Subcutaneous abdominal adipose tissue (tissue), 5 donors: ENCODE measurements around the gene FBXO15.

Experiments used
- H3K27ac ChIP-seq: one replicate; pipeline ENCODE4 v1.7.0; 2013; ENCODE audit warnings: low read depth, mild to moderate bottlenecking, inconsistent platforms, low read length, moderate library complexity
- H3K27me3 ChIP-seq, 5 donors: one replicate each; pipeline ENCODE4 v1.7.0; 2013; ENCODE audit warnings: low read length in 5 of 5, inconsistent platforms in 1 of 5; ENCODE audit not compliant: control insufficient read depth in 5 of 5, insufficient read depth in 4 of 5
- H3K36me3 ChIP-seq, 5 donors: one replicate each; pipeline ENCODE4 v1.7.0; 2013; ENCODE audit warnings: low read length in 5 of 5; ENCODE audit not compliant: control insufficient read depth in 5 of 5, insufficient read depth in 5 of 5
- H3K4me1 ChIP-seq, 5 donors: one replicate each; pipeline ENCODE4 v1.7.0; 2013; ENCODE audit warnings: low read length in 5 of 5, mild to moderate bottlenecking in 3 of 5, moderate library complexity in 1 of 5; ENCODE audit not compliant: control insufficient read depth in 5 of 5, insufficient read depth in 5 of 5
- H3K4me3 ChIP-seq, 5 donors: one replicate each; pipeline ENCODE4 v1.7.0; 2013; ENCODE audit warnings: low read length in 5 of 5, low read depth in 1 of 5
- H3K9ac ChIP-seq, 5 donors: one replicate each; pipeline ENCODE4 v1.7.0; 2013; ENCODE audit warnings: low read length in 5 of 5, mild to moderate bottlenecking in 4 of 5, moderate library complexity in 3 of 5
- H3K9me3 ChIP-seq, 5 donors: one replicate each; pipeline ENCODE4 v1.7.0; 2013; ENCODE audit warnings: low read length in 5 of 5; ENCODE audit not compliant: control insufficient read depth in 5 of 5
- donor health status: healthy.
- donor health status: healthy.
- donor health status: healthy.
- donor health status: healthy.
- donor health status: healthy.

FBXO15 gene

GRCh38 chr18:74069178-74070050 lies 78.2 kb downstream of the FBXO15 start:
- H3K27ac ChIP-seq: no peak overlapping the region
- H3K36me3 ChIP-seq: no peaks in the 10 kb centered on the region
- no peak overlapping the region for H3K9ac ChIP-seq
- H3K9me3 ChIP-seq: no peaks in the 10 kb centered on the region
- peaks cover 0 to 3% (median 0%) of the 10 kb centered on the region in 5 donors for H3K27me3 ChIP-seq
- H3K4me1 ChIP-seq: peaks cover 2 to 15% (median 5%) of the 10 kb centered on the region in 5 donors
- H3K4me3 ChIP-seq: no peak overlapping the region

GRCh38 chr18:74068296-74068695 lies 79.3 kb downstream of the FBXO15 start:
- H3K9me3 ChIP-seq: no peaks in the 10 kb centered on the region
- H3K27me3 ChIP-seq: peaks cover 0 to 3% (median 0%) of the 10 kb centered on the region in 5 donors
- H3K4me1 ChIP-seq: peaks cover 2 to 15% (median 7%) of the 10 kb centered on the region in 5 donors
- no peaks in the 10 kb centered on the region for H3K36me3 ChIP-seq
- no peak overlapping the region for H3K27ac ChIP-seq
- H3K9ac ChIP-seq: no peak overlapping the region
- H3K4me3 ChIP-seq: no peak overlapping the region

- H3K9me3 ChIP-seq: no peaks in the 10 kb centered on the region
- H3K4me3 ChIP-seq: no peak overlapping the region
- no peak overlapping the region for H3K27ac ChIP-seq
- H3K36me3 ChIP-seq: no peaks in the 10 kb centered on the region
- H3K4me1 ChIP-seq: peaks cover 2 to 22% (median 7%) of the 10 kb centered on the region in 5 donors
- H3K27me3 ChIP-seq: peaks cover 0 to 3% (median 0%) of the 10 kb centered on the region in 5 donors
- no peak overlapping the region for H3K9ac ChIP-seq
Measured at GRCh38 chr18:74066018-74066417, 81.6 kb downstream of the FBXO15 start.

GRCh38 chr18:74065366-74065765 lies 82.3 kb downstream of the FBXO15 start:
- Histone ChIP-seq H3K9me3 (no peaks in the 10 kb centered on the region), H3K27me3 (peaks cover 0 to 3% (median 0%) of the 10 kb centered on the region in 5 donors), H3K36me3 (no peaks in the 10 kb centered on the region), H3K27ac (no peak overlapping the region), H3K9ac (no peak overlapping the region), H3K4me1 (peaks cover 2 to 22% (median 7%) of the 10 kb centered on the region in 5 donors), H3K4me3 (no peak overlapping the region)

GRCh38 chr18:74064510-74064909 lies 83.1 kb downstream of the FBXO15 start:
- peaks cover 0 to 3% (median 0%) of the 10 kb centered on the region in 5 donors for H3K27me3 ChIP-seq
- no peak overlapping the region for H3K9ac ChIP-seq
- peaks cover 2 to 15% (median 7%) of the 10 kb centered on the region in 5 donors for H3K4me1 ChIP-seq
- H3K27ac ChIP-seq: no peak overlapping the region
- no peaks in the 10 kb centered on the region for H3K36me3 ChIP-seq
- H3K9me3 ChIP-seq: no peaks in the 10 kb centered on the region
- no peak overlapping the region for H3K4me3 ChIP-seq

GRCh38 chr18:74063557-74063956 lies 84.1 kb downstream of the FBXO15 start:
- Histone ChIP-seq H3K4me1 (peaks cover 0 to 7% (median 6%) of the 10 kb centered on the region in 5 donors), H3K9me3 (no peaks in the 10 kb centered on the region), H3K9ac (no peak overlapping the region), H3K27me3 (peaks cover 0 to 3% (median 0%) of the 10 kb centered on the region in 5 donors), H3K36me3 (no peaks in the 10 kb centered on the region), H3K4me3 (no peak overlapping the region), H3K27ac (no peak overlapping the region)

GRCh38 chr18:74063023-74063422 lies 84.6 kb downstream of the FBXO15 start:
- Histone ChIP-seq H3K27ac (no peak overlapping the region), H3K9ac (no peak overlapping the region), H3K4me1 (peaks cover 0 to 7% (median 6%) of the 10 kb centered on the region in 5 donors), H3K9me3 (no peaks in the 10 kb centered on the region), H3K27me3 (peaks cover 0 to 3% (median 0%) of the 10 kb centered on the region in 5 donors), H3K36me3 (no peaks in the 10 kb centered on the region), H3K4me3 (no peak overlapping the region)

- H3K27ac ChIP-seq: no peak overlapping the region
- no peaks in the 10 kb centered on the region for H3K36me3 ChIP-seq
- H3K4me1 ChIP-seq: peaks cover 0 to 7% (median 6%) of the 10 kb centered on the region in 5 donors
- peaks cover 0 to 3% (median 0%) of the 10 kb centered on the region in 5 donors for H3K27me3 ChIP-seq
- H3K9ac ChIP-seq: no peak overlapping the region
- H3K4me3 ChIP-seq: peak overlapping the region in 1 of 5 donors; percentile 29
- H3K9me3 ChIP-seq: no peaks in the 10 kb centered on the region
Measured at GRCh38 chr18:74062037-74062436, 85.6 kb downstream of the FBXO15 start.

GRCh38 chr18:74060579-74060978 lies 87.1 kb downstream of the FBXO15 start:
- Histone ChIP-seq H3K27me3 (no peaks in the 10 kb centered on the region), H3K9me3 (no peaks in the 10 kb centered on the region), H3K4me1 (peaks cover 0 to 7% (median 6%) of the 10 kb centered on the region in 5 donors), H3K36me3 (no peaks in the 10 kb centered on the region), H3K4me3 (no peak overlapping the region), H3K27ac (no peak overlapping the region), H3K9ac (no peak overlapping the region)

- Histone ChIP-seq H3K36me3 (no peaks in the 10 kb centered on the region), H3K9ac (no peak overlapping the region), H3K27me3 (no peaks in the 10 kb centered on the region), H3K27ac (no peak overlapping the region), H3K9me3 (no peaks in the 10 kb centered on the region), H3K4me3 (no peak overlapping the region), H3K4me1 (no peaks in the 10 kb centered on the region)
Measured at GRCh38 chr18:74050807-74051206, 96.8 kb downstream of the FBXO15 start.
